Neural progenitor cell (in vitro differentiated cells): ENCODE data around the gene AP2B1. TPM values are rescaled to one million over a fixed set of nuclear protein-coding genes. Genes with fewer than 3 reads are reported as not detected.

ENCODE experiments used
- DNase-seq: peaks from one replicate; pipeline ENCODE4 v3.0.0-alpha.2; 2016; ENCODE audit warnings: low spot score
- H2AFZ ChIP-seq: fragments of 200-600 bp; sonication (generic); replicated peaks from 2 replicates; pipeline ENCODE4 v1.6.1; 2016; ENCODE audit warnings: antibody characterized with exemption
- H3F3A ChIP-seq: fragments of 200-600 bp; sonication (generic); 2 replicates; pipeline ENCODE4 v1.6.1; 2016; ENCODE audit warnings: antibody characterized with exemption, low read depth
- H3K27ac ChIP-seq: fragments of 200-600 bp; sonication (generic); 2 replicates; pipeline ENCODE4 v1.5.1; 2016; ENCODE audit warnings: mild to moderate bottlenecking
- H3K27me3 ChIP-seq: fragments of 200-600 bp; sonication (generic); 2 replicates; pipeline ENCODE4 v1.6.1; 2016; ENCODE audit warnings: mild to moderate bottlenecking, moderate library complexity
- H3K36me3 ChIP-seq: fragments of 200-600 bp; sonication (generic); 2 replicates; pipeline ENCODE4 v1.5.1; 2016
- H3K4me1 ChIP-seq: fragments of 200-600 bp; sonication (generic); 2 replicates; pipeline ENCODE4 v1.6.1; 2016; ENCODE audit warnings: mixed run types
- H3K4me2 ChIP-seq: fragments of 200-600 bp; sonication (generic); 2 replicates; pipeline ENCODE4 v1.6.1; 2016
- H3K4me3 ChIP-seq: fragments of 200-600 bp; sonication (generic); 2 replicates; pipeline ENCODE4 v1.5.1; 2016
- H3K79me2 ChIP-seq: fragments of 200-600 bp; sonication (generic); 2 replicates; pipeline ENCODE4 v1.6.1; 2016; ENCODE audit warnings: low read depth
- H3K9ac ChIP-seq: fragments of 200-600 bp; sonication (generic); 2 replicates; pipeline ENCODE4 v1.6.1; 2016
- H3K9me3 ChIP-seq: fragments of 200-600 bp; sonication (generic); 2 replicates; pipeline ENCODE4 v1.5.1; 2016; ENCODE audit warnings: low read depth
- H4K20me1 ChIP-seq: fragments of 200-600 bp; sonication (generic); 2 replicates; pipeline ENCODE4 v1.6.1; 2016; ENCODE audit warnings: low read depth
- H3K27ac Mint-ChIP-seq: 3 replicates; pipeline ENCODE4 v1.8.0; 2021; ENCODE audit warnings: mixed read lengths
- H3K27me3 Mint-ChIP-seq: 2 replicates; pipeline ENCODE4 v1.8.0; 2022; ENCODE audit warnings: low read depth, mild to moderate bottlenecking, inconsistent platforms, moderate library complexity, mixed read lengths; ENCODE audit not compliant: insufficient read depth
- H3K36me3 Mint-ChIP-seq: 3 replicates; pipeline ENCODE4 v1.8.0; 2021; ENCODE audit warnings: mixed read lengths
- H3K4me1 Mint-ChIP-seq: 3 replicates; pipeline ENCODE4 v1.8.0; 2021; ENCODE audit warnings: mixed read lengths
- H3K4me3 Mint-ChIP-seq: 3 replicates; pipeline ENCODE4 v1.8.0; 2021; ENCODE audit warnings: mild to moderate bottlenecking, moderate library complexity, mixed read lengths
- H3K9me3 Mint-ChIP-seq: 3 replicates; pipeline ENCODE4 v1.8.0; 2020; ENCODE audit warnings: mixed read lengths
- EZH2 ChIP-seq: fragments of 200-600 bp; sonication (generic); IDR thresholded peaks from 2 replicates; pipeline ENCODE4 v1.6.1; 2017; ENCODE audit warnings: antibody characterized with exemption, mild to moderate bottlenecking, moderate library complexity
- EZH2phosphoT487 ChIP-seq: fragments of 200-600 bp; sonication (generic); IDR thresholded peaks from 2 replicates; pipeline ENCODE4 v1.6.1; 2017; ENCODE audit warnings: antibody characterized with exemption
- total RNA-seq: library from RNA; depleted of rRNA; stranded (reverse); fragments of >200 nt; gene quantifications from 2 replicates; pipeline ENCODE4 v1.2.3, GENCODE V29; 2015; ENCODE audit warnings: low replicate concordance
- TF ChIP-seq, protein P1 (sequence below): fragments of 200-600 bp; sonication (generic); IDR thresholded peaks from 2 replicates; pipeline ENCODE4 v1.5.1; 2017; ENCODE audit warnings: antibody characterized with exemption, mild to moderate bottlenecking

AP2B1 gene
- total RNA-seq, 1 donor from 2014 or later: 125 TPM

DNA sequence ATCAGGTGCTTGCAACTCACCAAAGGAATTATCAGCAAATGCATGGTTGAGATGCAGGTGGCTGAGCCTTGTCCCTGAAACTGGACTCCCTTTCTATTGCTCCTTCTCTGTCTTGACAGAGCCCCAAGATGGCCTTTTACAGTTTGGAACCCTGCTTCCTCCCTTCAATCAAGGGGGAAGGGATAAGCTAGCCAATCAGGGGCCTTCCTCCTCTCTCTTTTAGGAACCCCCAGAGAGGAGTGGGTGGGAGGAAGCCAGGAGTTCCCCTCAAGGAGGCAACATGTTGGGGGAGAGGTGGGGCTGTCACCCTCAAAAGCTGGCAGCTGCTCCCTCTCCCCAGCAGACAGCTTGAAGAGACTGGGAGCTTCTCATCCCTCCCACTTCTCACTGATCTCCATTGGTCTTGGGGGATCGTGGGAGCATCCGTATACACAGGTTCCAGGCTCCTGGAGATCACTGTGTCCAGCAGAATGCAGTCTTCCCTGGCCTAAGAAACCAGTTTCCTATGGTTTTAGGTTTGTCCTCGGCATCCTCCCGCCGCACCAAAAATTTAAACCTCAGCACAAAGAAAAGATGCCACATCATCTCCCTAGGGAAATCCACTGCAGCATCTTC, 151.5 kb downstream of the AP2B1 start:
- no peaks in the 10 kb centered on the region for H3K36me3 ChIP-seq

DNA sequence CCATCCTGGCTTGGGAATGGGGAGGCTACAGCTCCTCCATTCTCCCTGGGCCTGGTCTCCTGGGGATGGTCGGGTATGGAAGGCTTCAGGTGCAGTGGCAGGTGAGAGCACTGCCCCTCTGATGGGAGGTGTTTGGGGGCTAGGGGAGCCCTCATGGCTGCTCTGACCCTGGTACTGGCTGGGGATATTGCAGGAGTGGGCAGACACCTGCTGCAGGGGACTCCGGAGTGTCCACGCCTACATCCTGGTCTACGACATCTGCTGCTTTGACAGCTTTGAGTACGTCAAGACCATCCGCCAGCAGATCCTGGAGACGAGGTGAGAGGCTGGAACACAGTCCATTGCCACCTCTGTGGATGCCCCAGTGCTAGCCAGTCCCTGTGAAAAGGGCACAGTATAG, 153.1 kb downstream of the AP2B1 start:
- Mint-ChIP-seq H3K4me3 (no peak overlapping the region), H3K36me3 (peaks cover 4% of the 10 kb centered on the region), H3K4me1 (peaks cover 8% of the 10 kb centered on the region), H3K27ac (no peak overlapping the region), H3K27me3 (peaks cover 19% of the 10 kb centered on the region), H3K9me3 (no peaks in the 10 kb centered on the region)
- no peak overlapping the region for H2AFZ ChIP-seq
- no peak overlapping the region for H3K9ac ChIP-seq
- H3F3A ChIP-seq: no peaks in the 10 kb centered on the region
- TF ChIP-seq EZH2phosphoT487 (no peak), EZH2 (no peak)
- TF ChIP-seq, protein P1, sequence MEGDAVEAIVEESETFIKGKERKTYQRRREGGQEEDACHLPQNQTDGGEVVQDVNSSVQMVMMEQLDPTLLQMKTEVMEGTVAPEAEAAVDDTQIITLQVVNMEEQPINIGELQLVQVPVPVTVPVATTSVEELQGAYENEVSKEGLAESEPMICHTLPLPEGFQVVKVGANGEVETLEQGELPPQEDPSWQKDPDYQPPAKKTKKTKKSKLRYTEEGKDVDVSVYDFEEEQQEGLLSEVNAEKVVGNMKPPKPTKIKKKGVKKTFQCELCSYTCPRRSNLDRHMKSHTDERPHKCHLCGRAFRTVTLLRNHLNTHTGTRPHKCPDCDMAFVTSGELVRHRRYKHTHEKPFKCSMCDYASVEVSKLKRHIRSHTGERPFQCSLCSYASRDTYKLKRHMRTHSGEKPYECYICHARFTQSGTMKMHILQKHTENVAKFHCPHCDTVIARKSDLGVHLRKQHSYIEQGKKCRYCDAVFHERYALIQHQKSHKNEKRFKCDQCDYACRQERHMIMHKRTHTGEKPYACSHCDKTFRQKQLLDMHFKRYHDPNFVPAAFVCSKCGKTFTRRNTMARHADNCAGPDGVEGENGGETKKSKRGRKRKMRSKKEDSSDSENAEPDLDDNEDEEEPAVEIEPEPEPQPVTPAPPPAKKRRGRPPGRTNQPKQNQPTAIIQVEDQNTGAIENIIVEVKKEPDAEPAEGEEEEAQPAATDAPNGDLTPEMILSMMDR: no peak
- no peak overlapping the region for H3K27ac ChIP-seq
- DNase-seq: no peak
- H3K36me3 ChIP-seq: no peaks in the 10 kb centered on the region
- no peaks in the 10 kb centered on the region for H3K4me1 ChIP-seq
- H4K20me1 ChIP-seq: peaks cover 31% of the 10 kb centered on the region
- peaks cover 60% of the 10 kb centered on the region for H3K27me3 ChIP-seq
- no peaks in the 10 kb centered on the region for H3K9me3 ChIP-seq
- no peak overlapping the region for H3K4me3 ChIP-seq
- H3K4me2 ChIP-seq: no peak overlapping the region
- no peaks in the 10 kb centered on the region for H3K79me2 ChIP-seq

More for the DNA sequence above, 151.5 kb downstream of the AP2B1 start:
- Histone ChIP-seq H3K27ac (no peak overlapping the region), H3F3A (no peaks in the 10 kb centered on the region), H3K9ac (no peak overlapping the region), H3K79me2 (no peaks in the 10 kb centered on the region), H2AFZ (no peak overlapping the region), H3K4me2 (no peak overlapping the region), H4K20me1 (peaks cover 22% of the 10 kb centered on the region), H3K9me3 (no peaks in the 10 kb centered on the region), H3K4me3 (no peak overlapping the region), H3K27me3 (peaks cover 59% of the 10 kb centered on the region), H3K4me1 (no peaks in the 10 kb centered on the region)
- no peak overlapping the region for H3K27ac Mint-ChIP-seq
- H3K4me1 Mint-ChIP-seq: peaks cover 9% of the 10 kb centered on the region
- TF ChIP-seq, protein P1: no peak
- no peak for TF ChIP-seq EZH2
- TF ChIP-seq EZH2phosphoT487: no peak
- no peak for DNase-seq
- H3K27me3 Mint-ChIP-seq: peaks cover 19% of the 10 kb centered on the region
- no peaks in the 10 kb centered on the region for H3K9me3 Mint-ChIP-seq
- peaks cover 6% of the 10 kb centered on the region for H3K36me3 Mint-ChIP-seq
- no peak overlapping the region for H3K4me3 Mint-ChIP-seq

DNA sequence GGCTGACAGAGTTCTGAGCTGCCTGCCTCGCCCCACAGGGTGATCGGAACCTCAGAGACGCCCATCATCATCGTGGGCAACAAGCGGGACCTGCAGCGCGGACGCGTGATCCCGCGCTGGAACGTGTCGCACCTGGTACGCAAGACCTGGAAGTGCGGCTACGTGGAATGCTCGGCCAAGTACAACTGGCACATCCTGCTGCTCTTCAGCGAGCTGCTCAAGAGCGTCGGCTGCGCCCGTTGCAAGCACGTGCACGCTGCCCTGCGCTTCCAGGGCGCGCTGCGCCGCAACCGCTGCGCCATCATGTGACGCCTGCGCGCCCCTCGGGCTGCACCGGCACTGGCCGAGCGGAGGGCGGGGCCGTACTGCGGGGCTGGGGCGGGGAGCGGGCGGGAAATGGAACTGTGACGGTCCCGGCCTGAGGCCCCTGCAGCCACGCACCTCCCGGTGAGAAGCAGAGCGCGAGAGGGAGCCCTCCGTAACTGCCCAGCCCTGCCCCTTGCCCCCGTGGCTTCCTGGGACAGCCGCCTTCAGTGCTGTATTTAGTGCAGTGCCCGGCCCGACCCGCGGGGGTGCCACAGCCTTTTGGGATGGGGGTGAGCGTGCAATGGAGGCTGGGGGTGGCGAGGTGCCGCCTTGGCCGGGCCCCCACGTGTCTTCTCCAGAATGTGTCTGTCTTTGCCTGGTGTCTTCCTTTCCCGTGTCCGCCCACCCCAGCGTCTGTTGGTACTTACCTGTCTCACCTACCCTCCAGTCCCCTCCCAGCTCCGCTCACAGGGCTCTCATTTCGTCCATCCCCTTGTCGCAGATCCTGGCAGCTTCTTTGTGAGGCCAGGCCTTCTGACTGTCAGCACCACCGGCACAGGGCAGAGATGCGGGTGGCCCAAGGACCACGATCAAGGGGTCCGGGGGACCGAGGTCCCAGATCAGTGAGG, 154.1 kb downstream of the AP2B1 start:
- Histone ChIP-seq H3K4me1 (no peaks in the 10 kb centered on the region), H2AFZ (no peak overlapping the region), H3K27me3 (peaks cover 60% of the 10 kb centered on the region), H3F3A (no peaks in the 10 kb centered on the region), H3K79me2 (no peaks in the 10 kb centered on the region), H4K20me1 (peaks cover 31% of the 10 kb centered on the region), H3K9ac (no peak overlapping the region), H3K27ac (no peak overlapping the region), H3K4me2 (peak overlapping the region; percentile 71), H3K4me3 (peak overlapping the region; percentile 28), H3K9me3 (no peaks in the 10 kb centered on the region), H3K36me3 (no peaks in the 10 kb centered on the region)
- Mint-ChIP-seq H3K4me3 (peak overlapping the region; percentile 41), H3K4me1 (peaks cover 8% of the 10 kb centered on the region), H3K27me3 (peaks cover 17% of the 10 kb centered on the region), H3K36me3 (peaks cover 4% of the 10 kb centered on the region), H3K9me3 (no peaks in the 10 kb centered on the region), H3K27ac (no peak overlapping the region)
- peak; percentile 70 for DNase-seq
- TF ChIP-seq, protein P1: no peak
- peak; percentile 28 for TF ChIP-seq EZH2phosphoT487
- peak; percentile 58 for TF ChIP-seq EZH2
